OCI-LY1 (cell line): ENCODE measurements around the gene CEP57L1.

Experiments
- CTCF ChIP-seq: fragments of 200-600 bp; sonication (generic), shearing (Covaris generic); IDR thresholded peaks from 2 replicates; pipeline ENCODE4 v1.5.1; 2017; ENCODE audit warnings: mild to moderate bottlenecking, antibody characterized with exemption, low read length, moderate library complexity, mixed read lengths
- EZH2 ChIP-seq: fragments of 200-600 bp; sonication (generic), shearing (Covaris generic); IDR thresholded peaks from 2 replicates; pipeline ENCODE4 v1.8.0; 2017; ENCODE audit warnings: borderline replicate concordance, mixed run types, mild to moderate bottlenecking, antibody characterized with exemption, low read length, moderate library complexity, mixed read lengths

- TF ChIP-seq CTCF = peak; percentile 64; the same call in 1 of the 2 replicates
- no peak for TF ChIP-seq EZH2
These were observed 21.8 kb upstream of the CEP57L1 start for GRCh38 chr6:109073344-109074132.
